Measurements from ENCODE around the gene PIERCE2. TPM values are rescaled to one million over a fixed set of nuclear protein-coding genes. Genes with fewer than 3 reads are reported as not detected.
"Not testable (repeated sequence)": the region's sequence is repeated elsewhere in the genome, so short reads cannot be mapped to it uniquely, and the experiment has no call there.

PIERCE2 gene
- total RNA-seq, 3 donors from 2014 or later = 1.6 to 4.3 (median 2.6) TPM

DNA sequence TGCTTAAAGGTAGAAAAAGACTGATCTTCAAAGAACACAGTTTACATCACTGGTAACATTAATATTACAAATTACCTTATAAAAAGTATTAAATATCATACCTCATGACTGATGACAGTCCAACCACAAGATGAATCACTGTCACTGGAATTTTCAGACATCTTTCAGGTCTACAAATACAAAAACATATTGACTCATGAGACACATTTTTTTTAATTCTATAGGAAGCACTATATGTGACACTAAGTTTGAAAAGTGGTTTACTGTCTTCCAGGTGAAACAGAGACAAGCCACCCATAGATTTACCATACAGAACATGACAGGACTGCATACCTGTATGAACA, 19.1 kb upstream of the PIERCE2 start:
- intact Hi-C loops (cut with DNase I; ENCODE audit: low total_unique reads) = no loop called here
- Histone ChIP-seq H3K36me3 (peaks cover 6% of the 10 kb centered on the region), H3K27ac (no peak overlapping the region), H3K9me3 (no peaks in the 10 kb centered on the region), H3K27me3 (no peaks in the 10 kb centered on the region), H3K4me3 (no peak overlapping the region), H3K4me1 (no peaks in the 10 kb centered on the region)
- TF ChIP-seq POLR2A (IDR thresholded peaks at IDR 0.05) = no peak
- TF ChIP-seq POLR2AphosphoS5 (IDR thresholded peaks at IDR 0.05) = no peak
- TF ChIP-seq, protein P1, sequence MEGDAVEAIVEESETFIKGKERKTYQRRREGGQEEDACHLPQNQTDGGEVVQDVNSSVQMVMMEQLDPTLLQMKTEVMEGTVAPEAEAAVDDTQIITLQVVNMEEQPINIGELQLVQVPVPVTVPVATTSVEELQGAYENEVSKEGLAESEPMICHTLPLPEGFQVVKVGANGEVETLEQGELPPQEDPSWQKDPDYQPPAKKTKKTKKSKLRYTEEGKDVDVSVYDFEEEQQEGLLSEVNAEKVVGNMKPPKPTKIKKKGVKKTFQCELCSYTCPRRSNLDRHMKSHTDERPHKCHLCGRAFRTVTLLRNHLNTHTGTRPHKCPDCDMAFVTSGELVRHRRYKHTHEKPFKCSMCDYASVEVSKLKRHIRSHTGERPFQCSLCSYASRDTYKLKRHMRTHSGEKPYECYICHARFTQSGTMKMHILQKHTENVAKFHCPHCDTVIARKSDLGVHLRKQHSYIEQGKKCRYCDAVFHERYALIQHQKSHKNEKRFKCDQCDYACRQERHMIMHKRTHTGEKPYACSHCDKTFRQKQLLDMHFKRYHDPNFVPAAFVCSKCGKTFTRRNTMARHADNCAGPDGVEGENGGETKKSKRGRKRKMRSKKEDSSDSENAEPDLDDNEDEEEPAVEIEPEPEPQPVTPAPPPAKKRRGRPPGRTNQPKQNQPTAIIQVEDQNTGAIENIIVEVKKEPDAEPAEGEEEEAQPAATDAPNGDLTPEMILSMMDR (IDR thresholded peaks at IDR 0.05) = no peak
- no peak for DNase-seq (ENCODE audit: low spot score in 2 of 2)

GRCh38 chr15:55394694-55395093, 13.6 kb upstream of the PIERCE2 start:
- DNase-seq (ENCODE audit: low spot score in 2 of 2) = no peak

DNA sequence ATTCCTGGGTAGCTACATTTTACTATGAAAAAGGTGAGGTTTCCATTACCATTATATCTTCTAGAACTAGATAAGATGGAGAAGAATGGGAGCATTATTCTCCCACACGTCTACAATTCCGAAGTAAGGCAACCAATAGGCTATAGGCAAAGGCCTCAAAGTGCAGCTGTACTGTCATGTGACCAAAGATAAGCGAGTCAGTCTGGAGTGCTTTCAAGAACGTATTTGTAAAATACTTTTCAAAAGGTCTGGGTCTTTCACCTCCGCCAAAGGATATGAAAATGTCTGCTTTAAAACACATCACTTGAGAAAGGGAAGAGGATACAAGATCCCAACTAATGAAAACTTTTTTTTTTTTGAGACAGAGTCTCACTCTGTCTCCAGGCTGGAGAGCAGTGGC, 10.1 kb upstream of the PIERCE2 start:
- DNase-seq (ENCODE audit: low spot score in 2 of 2) = no peak
- Histone ChIP-seq H3K4me3 (no peak overlapping the region), H3K27ac (no peak overlapping the region), H3K4me1 (no peaks in the 10 kb centered on the region), H3K27me3 (no peaks in the 10 kb centered on the region), H3K36me3 (no peaks in the 10 kb centered on the region), H3K9me3 (no peaks in the 10 kb centered on the region)
- no peak for TF ChIP-seq POLR2AphosphoS5 (IDR thresholded peaks at IDR 0.05)
- no peak for TF ChIP-seq POLR2A (IDR thresholded peaks at IDR 0.05)
- TF ChIP-seq, protein P1 (IDR thresholded peaks at IDR 0.05) = no peak
- intact Hi-C loops (cut with DNase I; ENCODE audit: low total_unique reads) = no loop called here

More at GRCh38 chr15:55394694-55395093, 13.6 kb upstream of the PIERCE2 start:
- no peaks in the 10 kb centered on the region for H3K36me3 ChIP-seq
- TF ChIP-seq POLR2AphosphoS5 (IDR thresholded peaks at IDR 0.05) = no peak
- TF ChIP-seq, protein P1 (IDR thresholded peaks at IDR 0.05) = no peak
- TF ChIP-seq POLR2A (IDR thresholded peaks at IDR 0.05) = no peak
- intact Hi-C loops (cut with DNase I; ENCODE audit: low total_unique reads) = no loop called here
- H3K4me3 ChIP-seq = no peak overlapping the region
- no peak overlapping the region for H3K27ac ChIP-seq
- no peaks in the 10 kb centered on the region for H3K9me3 ChIP-seq
- H3K4me1 ChIP-seq = no peaks in the 10 kb centered on the region
- H3K27me3 ChIP-seq = no peaks in the 10 kb centered on the region

DNA sequence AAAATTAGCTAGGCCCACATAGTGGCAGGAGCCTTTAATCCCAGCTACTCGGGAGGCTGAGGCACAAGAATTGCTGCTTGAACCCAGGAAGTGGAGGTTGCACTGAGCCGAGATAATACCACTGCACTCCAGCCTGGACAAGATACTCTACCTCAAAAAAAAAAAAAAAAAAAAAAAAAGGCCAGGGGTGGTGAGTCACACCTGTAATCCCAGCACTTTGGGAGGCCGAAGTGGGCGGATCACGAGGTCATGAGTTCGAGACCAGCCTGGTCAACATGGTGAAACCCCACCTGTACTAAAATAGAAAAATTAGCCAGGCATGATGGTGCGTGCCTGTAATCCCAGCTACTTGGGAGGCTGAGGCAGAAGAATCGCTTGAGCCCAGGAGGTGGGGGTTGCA, 8.2 kb upstream of the PIERCE2 start:
- H3K4me1 ChIP-seq; H3K27me3 ChIP-seq; H3K4me3 ChIP-seq; intact Hi-C loops (cut with DNase I; ENCODE audit: low total_unique reads); H3K27ac ChIP-seq; DNase-seq (ENCODE audit: low spot score in 2 of 2); H3K36me3 ChIP-seq; H3K9me3 ChIP-seq: not testable (repeated sequence)

DNA sequence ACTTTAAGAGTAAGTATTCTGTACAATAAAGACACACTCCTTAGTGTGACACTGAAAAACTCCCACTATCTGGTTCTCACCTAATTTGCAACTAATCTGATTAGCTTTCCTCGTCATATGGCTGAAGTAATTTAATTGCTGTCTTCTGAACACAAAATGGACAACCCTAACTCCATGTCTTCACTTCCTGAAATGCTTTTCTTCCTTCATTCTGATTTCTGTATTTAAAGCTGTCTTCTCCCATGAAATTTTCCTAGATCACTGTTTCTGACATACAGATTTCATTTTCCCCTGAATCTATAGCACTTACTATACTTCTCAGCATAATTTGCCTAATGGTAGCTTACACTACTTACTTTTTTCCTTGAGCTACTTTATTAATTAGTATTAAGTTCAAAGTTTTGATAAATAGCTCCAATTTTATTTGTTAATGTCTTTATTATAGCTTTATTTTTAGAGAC, 6.5 kb upstream of the PIERCE2 start:
- no peak for DNase-seq (ENCODE audit: low spot score in 2 of 2)
- no peak overlapping the region for H3K27ac ChIP-seq
- intact Hi-C loops (cut with DNase I; ENCODE audit: low total_unique reads) = no loop called here
- no peak overlapping the region for H3K4me3 ChIP-seq
- TF ChIP-seq POLR2AphosphoS5 (IDR thresholded peaks at IDR 0.05) = no peak
- no peak for TF ChIP-seq POLR2A (IDR thresholded peaks at IDR 0.05)
- TF ChIP-seq, protein P1 (IDR thresholded peaks at IDR 0.05) = no peak
- no peaks in the 10 kb centered on the region for H3K9me3 ChIP-seq
- no peaks in the 10 kb centered on the region for H3K4me1 ChIP-seq
- H3K27me3 ChIP-seq = no peaks in the 10 kb centered on the region
- H3K36me3 ChIP-seq = no peaks in the 10 kb centered on the region

GRCh38 chr15:55402707-55403106, 5.6 kb upstream of the PIERCE2 start:
- H3K27me3 ChIP-seq = no peaks in the 10 kb centered on the region
- TF ChIP-seq POLR2AphosphoS5 (IDR thresholded peaks at IDR 0.05) (no peak), POLR2A (IDR thresholded peaks at IDR 0.05) (no peak)
- TF ChIP-seq, protein P1 (IDR thresholded peaks at IDR 0.05) = no peak
- H3K9me3 ChIP-seq = no peaks in the 10 kb centered on the region
- H3K4me3 ChIP-seq = no peak overlapping the region
- no peaks in the 10 kb centered on the region for H3K4me1 ChIP-seq
- no peaks in the 10 kb centered on the region for H3K36me3 ChIP-seq
- H3K27ac ChIP-seq = no peak overlapping the region
- DNase-seq (ENCODE audit: low spot score in 2 of 2) = no peak
- intact Hi-C loops (cut with DNase I; ENCODE audit: low total_unique reads) = no loop called here

All from breast epithelium (tissue), 4 donors.